BE2C (cell line): ENCODE data around the gene PHYH.

Experiments
- DNase-seq: peaks from one replicate; pipeline ENCODE4 v3.0.0-alpha.2; 2020
- H3K27me3 ChIP-seq: fragments of 250-450 bp; sonication (Bioruptor Pico); 2 replicates; pipeline ENCODE4 v1.5.1; 2020; ENCODE audit warnings: mild to moderate bottlenecking
- H3K36me3 ChIP-seq: fragments of 250-450 bp; sonication (Bioruptor Pico); 2 replicates; pipeline ENCODE4 v1.5.1; 2020; ENCODE audit warnings: mild to moderate bottlenecking
- H3K4me1 ChIP-seq: fragments of 250-450 bp; sonication (Bioruptor Pico); 2 replicates; pipeline ENCODE4 v1.5.1; 2020
- H3K4me3 ChIP-seq: 2 replicates; pipeline ENCODE4 v1.5.1; 2011; ENCODE audit warnings: low read depth, low read length
- H3K9me3 ChIP-seq: fragments of 250-450 bp; sonication (Bioruptor Pico); 2 replicates; pipeline ENCODE4 v1.5.1; 2020
- TF ChIP-seq, protein P1 (sequence below): IDR thresholded peaks from 2 replicates; pipeline ENCODE4 v1.5.1; 2012; ENCODE audit warnings: mild to moderate bottlenecking, low read depth, low read length

The PHYH gene

GRCh38 chr10:13315361-13315760, 15.5 kb upstream of the PHYH start:
- Histone ChIP-seq H3K4me1 (no peaks in the 10 kb centered on the region), H3K9me3 (no peaks in the 10 kb centered on the region), H3K36me3 (peaks cover 7% of the 10 kb centered on the region), H3K27me3 (no peaks in the 10 kb centered on the region), H3K4me3 (no peak overlapping the region)
- TF ChIP-seq, protein P1, sequence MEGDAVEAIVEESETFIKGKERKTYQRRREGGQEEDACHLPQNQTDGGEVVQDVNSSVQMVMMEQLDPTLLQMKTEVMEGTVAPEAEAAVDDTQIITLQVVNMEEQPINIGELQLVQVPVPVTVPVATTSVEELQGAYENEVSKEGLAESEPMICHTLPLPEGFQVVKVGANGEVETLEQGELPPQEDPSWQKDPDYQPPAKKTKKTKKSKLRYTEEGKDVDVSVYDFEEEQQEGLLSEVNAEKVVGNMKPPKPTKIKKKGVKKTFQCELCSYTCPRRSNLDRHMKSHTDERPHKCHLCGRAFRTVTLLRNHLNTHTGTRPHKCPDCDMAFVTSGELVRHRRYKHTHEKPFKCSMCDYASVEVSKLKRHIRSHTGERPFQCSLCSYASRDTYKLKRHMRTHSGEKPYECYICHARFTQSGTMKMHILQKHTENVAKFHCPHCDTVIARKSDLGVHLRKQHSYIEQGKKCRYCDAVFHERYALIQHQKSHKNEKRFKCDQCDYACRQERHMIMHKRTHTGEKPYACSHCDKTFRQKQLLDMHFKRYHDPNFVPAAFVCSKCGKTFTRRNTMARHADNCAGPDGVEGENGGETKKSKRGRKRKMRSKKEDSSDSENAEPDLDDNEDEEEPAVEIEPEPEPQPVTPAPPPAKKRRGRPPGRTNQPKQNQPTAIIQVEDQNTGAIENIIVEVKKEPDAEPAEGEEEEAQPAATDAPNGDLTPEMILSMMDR = no peak
- DNase-seq = no peak

- no peaks in the 10 kb centered on the region for H3K27me3 ChIP-seq
- no peak for DNase-seq
Measured at GRCh38 chr10:13311177-13311575, 11.3 kb upstream of the PHYH start.

GRCh38 chr10:13310518-13311176, 10.8 kb upstream of the PHYH start:
- TF ChIP-seq, protein P1 = no peak
- DNase-seq = no peak
- Histone ChIP-seq H3K27me3 (no peaks in the 10 kb centered on the region), H3K9me3 (no peaks in the 10 kb centered on the region), H3K4me3 (no peak overlapping the region), H3K4me1 (no peaks in the 10 kb centered on the region), H3K36me3 (no peaks in the 10 kb centered on the region)

More at GRCh38 chr10:13311177-13311575, 11.3 kb upstream of the PHYH start:
- Histone ChIP-seq H3K9me3 (no peaks in the 10 kb centered on the region), H3K4me3 (no peak overlapping the region), H3K36me3 (no peaks in the 10 kb centered on the region), H3K4me1 (no peaks in the 10 kb centered on the region)
- TF ChIP-seq, protein P1 = no peak

- Histone ChIP-seq H3K27me3 (no peaks in the 10 kb centered on the region), H3K4me3 (no peak overlapping the region), H3K36me3 (no peaks in the 10 kb centered on the region), H3K4me1 (no peaks in the 10 kb centered on the region), H3K9me3 (no peaks in the 10 kb centered on the region)
- TF ChIP-seq, protein P1 = no peak
- DNase-seq = no peak
Measured at GRCh38 chr10:13309792-13310191, 9.9 kb upstream of the PHYH start.

- H3K4me1 ChIP-seq = no peaks in the 10 kb centered on the region
- TF ChIP-seq, protein P1 = no peak
- H3K9me3 ChIP-seq = no peaks in the 10 kb centered on the region
- DNase-seq = no peak
- H3K27me3 ChIP-seq = no peaks in the 10 kb centered on the region
- H3K4me3 ChIP-seq = no peak overlapping the region
- no peaks in the 10 kb centered on the region for H3K36me3 ChIP-seq
Measured at GRCh38 chr10:13308096-13308495, 8.2 kb upstream of the PHYH start.

- no peak overlapping the region for H3K4me3 ChIP-seq
- H3K36me3 ChIP-seq = no peaks in the 10 kb centered on the region
- TF ChIP-seq, protein P1 = no peak
- H3K4me1 ChIP-seq = no peaks in the 10 kb centered on the region
- no peaks in the 10 kb centered on the region for H3K27me3 ChIP-seq
- no peaks in the 10 kb centered on the region for H3K9me3 ChIP-seq
- DNase-seq = no peak
Measured at GRCh38 chr10:13306103-13306502, 6.2 kb upstream of the PHYH start.
